Measurements from ENCODE around the gene LYSMD4. TPM values are rescaled to one million over a fixed set of nuclear protein-coding genes. Genes with fewer than 3 reads are reported as not detected.
"Not testable (repeated sequence)": the region's sequence is repeated elsewhere in the genome, so short reads cannot be mapped to it uniquely, and the experiment has no call there.

Gene LYSMD4
- total RNA-seq, 4 donors from 2014 or later = 6.5 to 26.8 (median 13.3) TPM

DNA sequence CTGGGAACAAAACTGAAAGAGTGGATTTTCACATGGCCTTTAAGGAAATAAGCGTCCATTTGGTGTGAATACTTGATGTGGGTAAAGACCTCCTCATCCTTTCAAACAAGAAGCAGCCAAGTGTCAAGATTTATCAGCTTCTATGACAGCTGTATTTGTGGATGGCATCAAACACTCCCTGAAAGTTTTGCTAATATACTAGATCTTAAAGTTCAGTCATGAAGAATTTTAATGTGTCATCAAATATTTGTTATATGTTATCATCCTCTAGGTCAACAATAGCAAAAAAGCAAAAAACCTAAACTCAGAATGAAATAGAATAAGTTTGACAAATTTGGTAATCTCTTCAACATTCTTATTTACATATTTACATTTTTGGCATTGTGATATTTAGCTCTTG, 29.1 kb upstream of the LYSMD4 start:
- intact Hi-C loops (cut with DNase I; ENCODE audit: low total_unique reads) = no loop called here
- TF ChIP-seq, protein P1, sequence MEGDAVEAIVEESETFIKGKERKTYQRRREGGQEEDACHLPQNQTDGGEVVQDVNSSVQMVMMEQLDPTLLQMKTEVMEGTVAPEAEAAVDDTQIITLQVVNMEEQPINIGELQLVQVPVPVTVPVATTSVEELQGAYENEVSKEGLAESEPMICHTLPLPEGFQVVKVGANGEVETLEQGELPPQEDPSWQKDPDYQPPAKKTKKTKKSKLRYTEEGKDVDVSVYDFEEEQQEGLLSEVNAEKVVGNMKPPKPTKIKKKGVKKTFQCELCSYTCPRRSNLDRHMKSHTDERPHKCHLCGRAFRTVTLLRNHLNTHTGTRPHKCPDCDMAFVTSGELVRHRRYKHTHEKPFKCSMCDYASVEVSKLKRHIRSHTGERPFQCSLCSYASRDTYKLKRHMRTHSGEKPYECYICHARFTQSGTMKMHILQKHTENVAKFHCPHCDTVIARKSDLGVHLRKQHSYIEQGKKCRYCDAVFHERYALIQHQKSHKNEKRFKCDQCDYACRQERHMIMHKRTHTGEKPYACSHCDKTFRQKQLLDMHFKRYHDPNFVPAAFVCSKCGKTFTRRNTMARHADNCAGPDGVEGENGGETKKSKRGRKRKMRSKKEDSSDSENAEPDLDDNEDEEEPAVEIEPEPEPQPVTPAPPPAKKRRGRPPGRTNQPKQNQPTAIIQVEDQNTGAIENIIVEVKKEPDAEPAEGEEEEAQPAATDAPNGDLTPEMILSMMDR (IDR thresholded peaks at IDR 0.05) = no peak
- TF ChIP-seq POLR2A (IDR thresholded peaks at IDR 0.05) = no peak

GRCh38 chr15:99755692-99756409, 22.6 kb upstream of the LYSMD4 start:
- no peak overlapping the region for H3K4me3 ChIP-seq
- H3K27ac ChIP-seq = no peak overlapping the region
- no peaks in the 10 kb centered on the region for H3K9me3 ChIP-seq
- H3K27me3 ChIP-seq = no peaks in the 10 kb centered on the region
- no peaks in the 10 kb centered on the region for H3K36me3 ChIP-seq
- no peaks in the 10 kb centered on the region for H3K4me1 ChIP-seq
- DNase-seq = peak; percentile 26 to 51
- intact Hi-C loops (cut with DNase I; ENCODE audit: low total_unique reads) = loop anchor here (10.0 kb wide), 1 partner anchor 471 kb away; no protein-coding TSS in a partner anchor
- TF ChIP-seq, protein P1 (IDR thresholded peaks at IDR 0.05) = peak; percentile 72 to 89 (median 76)
- TF ChIP-seq POLR2A (IDR thresholded peaks at IDR 0.05) = no peak

More for the DNA sequence above, 29.1 kb upstream of the LYSMD4 start:
- no peak for DNase-seq
- H3K4me1 ChIP-seq = no peaks in the 10 kb centered on the region
- H3K9me3 ChIP-seq = no peaks in the 10 kb centered on the region
- H3K27me3 ChIP-seq = no peaks in the 10 kb centered on the region
- H3K4me3 ChIP-seq = no peak overlapping the region
- no peaks in the 10 kb centered on the region for H3K36me3 ChIP-seq
- H3K27ac ChIP-seq = no peak overlapping the region

DNA sequence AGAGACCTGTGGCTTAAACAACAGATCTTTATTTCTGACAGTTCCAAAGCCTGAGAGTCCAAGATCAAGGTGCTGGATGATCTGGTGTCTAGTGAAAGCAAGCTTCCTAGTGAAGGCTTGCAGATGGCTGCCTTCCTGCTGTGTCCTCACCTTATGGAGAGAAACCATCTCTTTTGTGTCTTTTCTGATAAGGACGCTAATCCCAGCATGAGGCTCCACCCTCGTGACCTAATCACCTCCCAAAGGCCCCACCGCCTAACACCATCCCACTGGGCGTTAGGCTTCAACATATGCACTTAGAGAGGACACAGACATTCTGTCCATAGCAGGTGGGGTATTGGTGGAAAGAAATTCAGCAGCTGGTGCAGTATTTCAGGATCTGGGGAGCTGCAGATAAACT, 19.8 kb upstream of the LYSMD4 start:
- no peak for TF ChIP-seq POLR2A (IDR thresholded peaks at IDR 0.05)
- TF ChIP-seq, protein P1 (IDR thresholded peaks at IDR 0.05) = no peak
- H3K36me3 ChIP-seq = no peaks in the 10 kb centered on the region
- no peak overlapping the region for H3K4me3 ChIP-seq
- DNase-seq = no peak
- no peaks in the 10 kb centered on the region for H3K9me3 ChIP-seq
- no peaks in the 10 kb centered on the region for H3K27me3 ChIP-seq
- no peaks in the 10 kb centered on the region for H3K4me1 ChIP-seq
- intact Hi-C loops (cut with DNase I; ENCODE audit: low total_unique reads) = loop anchor here (10.0 kb wide), 1 partner anchor 468 kb away; no protein-coding TSS in a partner anchor
- H3K27ac ChIP-seq = no peak overlapping the region

- H3K36me3 ChIP-seq = no peaks in the 10 kb centered on the region
- H3K27me3 ChIP-seq = no peaks in the 10 kb centered on the region
- TF ChIP-seq POLR2A (IDR thresholded peaks at IDR 0.05) = no peak
- TF ChIP-seq, protein P1 (IDR thresholded peaks at IDR 0.05) = no peak
- H3K27ac ChIP-seq = no peak overlapping the region
- intact Hi-C loops (cut with DNase I; ENCODE audit: low total_unique reads) = loop anchor here (10.0 kb wide), 1 partner anchor 468 kb away; no protein-coding TSS in a partner anchor
- no peak overlapping the region for H3K4me3 ChIP-seq
- no peak for DNase-seq
- no peaks in the 10 kb centered on the region for H3K4me1 ChIP-seq
- H3K9me3 ChIP-seq = no peaks in the 10 kb centered on the region
Observed at GRCh38 chr15:99752556-99752955, 19.3 kb upstream of the LYSMD4 start.

DNA sequence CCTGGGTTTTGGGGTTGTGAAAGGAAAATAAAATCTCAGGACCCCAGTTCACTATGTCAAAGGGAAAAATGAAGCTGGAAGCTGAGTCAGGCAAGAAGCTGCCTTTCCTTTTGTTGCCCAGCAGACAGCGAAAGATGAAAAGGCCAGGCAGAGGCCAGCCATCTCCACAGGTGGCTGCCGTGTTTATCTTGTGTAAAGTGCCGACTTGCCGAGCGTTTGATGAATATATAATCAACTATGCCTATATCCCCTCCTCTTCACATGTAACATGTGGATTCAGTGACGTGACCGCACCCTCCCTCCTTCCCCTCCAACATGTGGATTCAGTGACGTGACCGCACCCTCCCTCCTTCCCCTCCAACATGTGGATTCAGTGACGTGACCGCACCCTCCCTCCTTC, 17.1 kb upstream of the LYSMD4 start:
- not testable (repeated sequence) for H3K36me3 ChIP-seq, H3K4me3 ChIP-seq, H3K27ac ChIP-seq, H3K9me3 ChIP-seq, DNase-seq, H3K4me1 ChIP-seq, H3K27me3 ChIP-seq
- intact Hi-C loops (cut with DNase I; ENCODE audit: low total_unique reads) = loop anchor here (10.0 kb wide), 1 partner anchor 466 kb away; no protein-coding TSS in a partner anchor

All from uterus (tissue), 4 donors.